Jurkat, Clone E6-1 (cell line): ENCODE results near the gene RACK1.

ENCODE experiments used
- DNase-seq: peaks from one replicate; pipeline ENCODE4 v3.0.0-alpha.2; 2011; ENCODE audit warnings: low read depth, low spot score
- H3K4me3 ChIP-seq: 2 replicates; pipeline ENCODE4 v1.5.1; 2011; ENCODE audit warnings: mild to moderate bottlenecking, low read length, control low read depth, moderate library complexity

RACK1 gene

GRCh38 chr5:181235689-181236366 lies 7.9 kb downstream of the RACK1 start:
- no peak overlapping the region for H3K4me3 ChIP-seq
- DNase-seq: no peak

GRCh38 chr5:181235323-181235688 lies 8.4 kb downstream of the RACK1 start:
- DNase-seq: no peak
- H3K4me3 ChIP-seq: no peak overlapping the region

GRCh38 chr5:181234455-181235306 lies 9.0 kb downstream of the RACK1 start:
- DNase-seq: no peak

GRCh38 chr5:181233801-181234454 lies 9.8 kb downstream of the RACK1 start:
- no peak for DNase-seq
- no peak overlapping the region for H3K4me3 ChIP-seq

More at GRCh38 chr5:181234455-181235306, 9.0 kb downstream of the RACK1 start:
- H3K4me3 ChIP-seq: no peak overlapping the region

- no peak overlapping the region for H3K4me3 ChIP-seq
- DNase-seq: no peak
Measured at GRCh38 chr5:181233088-181233800, 10.5 kb downstream of the RACK1 start.

GRCh38 chr5:181232593-181232992 lies 11.1 kb downstream of the RACK1 start:
- H3K4me3 ChIP-seq: no peak overlapping the region
- no peak for DNase-seq

- H3K4me3 ChIP-seq: no peak overlapping the region
- no peak for DNase-seq
Measured at GRCh38 chr5:181231432-181231831, 12.3 kb downstream of the RACK1 start.

- peak; percentile 81 for DNase-seq
- H3K4me3 ChIP-seq: peak overlapping the region; percentile 31
Measured at GRCh38 chr5:181230551-181230950, 13.2 kb downstream of the RACK1 start.

GRCh38 chr5:181229996-181230395 lies 13.7 kb downstream of the RACK1 start:
- no peak for DNase-seq
- peak overlapping the region; percentile 31 for H3K4me3 ChIP-seq

GRCh38 chr5:181224390-181225229 lies 19.1 kb downstream of the RACK1 start:
- DNase-seq: no peak
- H3K4me3 ChIP-seq: peak overlapping the region; percentile 95

- peak overlapping the region; percentile 95 for H3K4me3 ChIP-seq
- DNase-seq: no peak
Measured at GRCh38 chr5:181223729-181224389, 19.8 kb downstream of the RACK1 start.

- peak within 1 kb of the TSS; percentile 95 for H3K4me3 ChIP-seq
- DNase-seq: peak; percentile 97
Measured at GRCh38 chr5:181223058-181223728, 20.5 kb downstream of the RACK1 start, which contains the start of gene TRIM41. Gene TRIM41 (plus strand): TSS chr5:181223281. CDS start chr5:181224000, 719 bp downstream.

GRCh38 chr5:181222630-181223057 lies 21.1 kb downstream of the RACK1 start:
- peak overlapping the region; percentile 95 for H3K4me3 ChIP-seq
- peak; percentile 55 for DNase-seq

GRCh38 chr5:181221792-181222629 lies 21.7 kb downstream of the RACK1 start:
- DNase-seq: peak; percentile 93
- H3K4me3 ChIP-seq: peak overlapping the region; percentile 95

GRCh38 chr5:181221105-181221791 lies 22.5 kb downstream of the RACK1 start:
- peak overlapping the region; percentile 95 for H3K4me3 ChIP-seq
- DNase-seq: no peak

GRCh38 chr5:181220178-181220515 lies 23.6 kb downstream of the RACK1 start:
- no peak overlapping the region for H3K4me3 ChIP-seq

More at GRCh38 chr5:181220178-181220515, 23.6 kb downstream of the RACK1 start:
- no peak for DNase-seq
